ENCODE data around the gene DPRX. TPM values are rescaled to one million over a fixed set of nuclear protein-coding genes. Genes with fewer than 3 reads are reported as not detected.

The DPRX gene
- total RNA-seq, 2 experiments from 2014 or later: not detected

DNA sequence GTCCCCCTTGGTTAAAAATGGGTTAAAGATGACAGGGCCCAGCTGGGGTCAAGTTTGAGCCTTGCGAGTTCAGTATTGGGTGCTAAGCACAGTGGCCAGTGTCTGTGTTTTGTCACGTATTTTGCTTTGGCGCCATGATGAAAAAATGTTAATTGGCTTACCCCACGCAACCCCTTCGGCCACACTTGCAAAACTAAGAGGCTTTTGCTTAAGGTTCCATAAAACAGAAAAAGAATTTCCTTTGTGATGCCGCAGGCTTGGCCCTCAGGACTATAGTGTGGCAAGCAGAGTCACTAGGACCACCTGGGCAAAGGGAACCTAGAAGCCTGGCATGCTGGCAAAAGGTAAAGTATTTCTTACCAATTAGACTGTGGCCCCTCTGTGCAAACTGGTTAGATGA, 20.7 kb downstream of the DPRX start:
- ATAC-seq (no peak), DNase-seq (no peak)
- POLR2A ChIA-PET: no interaction called here
- Mint-ChIP-seq H3K36me3 (ENCODE audit: low read depth) (peaks cover 2% of the 10 kb centered on the region), H3K27me3 (no peaks in the 10 kb centered on the region), H3K27ac (no peak overlapping the region), H3K4me1 (ENCODE audit: low read depth) (no peaks in the 10 kb centered on the region), H3K4me3 (no peak overlapping the region), H3K9me3 (peaks cover 19% of the 10 kb centered on the region)
- intact Hi-C loops (cut with micrococcal nuclease): no loop called here
- CTCF ChIA-PET: no interaction called here
- TF ChIP-seq, protein P1, sequence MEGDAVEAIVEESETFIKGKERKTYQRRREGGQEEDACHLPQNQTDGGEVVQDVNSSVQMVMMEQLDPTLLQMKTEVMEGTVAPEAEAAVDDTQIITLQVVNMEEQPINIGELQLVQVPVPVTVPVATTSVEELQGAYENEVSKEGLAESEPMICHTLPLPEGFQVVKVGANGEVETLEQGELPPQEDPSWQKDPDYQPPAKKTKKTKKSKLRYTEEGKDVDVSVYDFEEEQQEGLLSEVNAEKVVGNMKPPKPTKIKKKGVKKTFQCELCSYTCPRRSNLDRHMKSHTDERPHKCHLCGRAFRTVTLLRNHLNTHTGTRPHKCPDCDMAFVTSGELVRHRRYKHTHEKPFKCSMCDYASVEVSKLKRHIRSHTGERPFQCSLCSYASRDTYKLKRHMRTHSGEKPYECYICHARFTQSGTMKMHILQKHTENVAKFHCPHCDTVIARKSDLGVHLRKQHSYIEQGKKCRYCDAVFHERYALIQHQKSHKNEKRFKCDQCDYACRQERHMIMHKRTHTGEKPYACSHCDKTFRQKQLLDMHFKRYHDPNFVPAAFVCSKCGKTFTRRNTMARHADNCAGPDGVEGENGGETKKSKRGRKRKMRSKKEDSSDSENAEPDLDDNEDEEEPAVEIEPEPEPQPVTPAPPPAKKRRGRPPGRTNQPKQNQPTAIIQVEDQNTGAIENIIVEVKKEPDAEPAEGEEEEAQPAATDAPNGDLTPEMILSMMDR (IDR thresholded peaks at IDR 0.05): no peak

DNA sequence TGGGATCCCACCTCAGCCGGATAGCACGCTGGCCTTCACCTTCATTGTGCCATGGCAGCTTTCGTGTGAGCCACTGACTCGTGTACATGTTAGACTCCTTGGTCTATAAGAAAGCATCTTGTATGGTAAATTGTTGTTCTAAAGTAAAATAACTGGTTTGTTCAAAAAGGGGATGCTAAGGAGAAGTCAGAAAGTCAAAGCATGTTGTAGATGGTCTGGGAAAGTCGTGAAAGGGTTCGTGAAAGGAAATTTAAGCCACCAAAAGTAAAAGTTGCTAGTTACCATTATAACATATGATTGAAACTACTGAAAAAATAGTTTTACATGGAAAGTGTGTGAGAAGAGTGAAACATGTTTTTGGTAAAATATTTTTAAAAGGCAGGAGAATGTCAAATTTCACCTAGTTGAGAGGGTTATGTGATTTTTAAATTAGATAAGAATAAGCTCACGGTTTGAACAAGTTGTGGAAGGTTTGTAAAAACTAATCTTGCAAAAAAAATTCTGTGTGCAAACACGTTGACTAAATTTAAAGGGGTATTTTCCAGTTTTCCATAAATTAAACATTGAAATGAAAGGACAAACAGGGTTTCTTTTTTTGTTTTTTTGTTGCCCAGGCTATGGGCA, 23.4 kb downstream of the DPRX start:
- intact Hi-C loops (cut with micrococcal nuclease): no loop called here
- ChIA-PET CTCF (no interaction called here), POLR2A (no interaction called here)
- no peaks in the 10 kb centered on the region for H3K4me1 Mint-ChIP-seq (ENCODE audit: low read depth)
- H3K4me3 Mint-ChIP-seq: no peak overlapping the region
- H3K27me3 Mint-ChIP-seq: no peaks in the 10 kb centered on the region
- no peak overlapping the region for H3K27ac Mint-ChIP-seq
- peaks cover 12% of the 10 kb centered on the region for H3K9me3 Mint-ChIP-seq
- DNase-seq: no peak
- H3K36me3 Mint-ChIP-seq (ENCODE audit: low read depth): peaks cover 2% of the 10 kb centered on the region
- ATAC-seq: no peak
- TF ChIP-seq, protein P1 (IDR thresholded peaks at IDR 0.05): no peak

DNA sequence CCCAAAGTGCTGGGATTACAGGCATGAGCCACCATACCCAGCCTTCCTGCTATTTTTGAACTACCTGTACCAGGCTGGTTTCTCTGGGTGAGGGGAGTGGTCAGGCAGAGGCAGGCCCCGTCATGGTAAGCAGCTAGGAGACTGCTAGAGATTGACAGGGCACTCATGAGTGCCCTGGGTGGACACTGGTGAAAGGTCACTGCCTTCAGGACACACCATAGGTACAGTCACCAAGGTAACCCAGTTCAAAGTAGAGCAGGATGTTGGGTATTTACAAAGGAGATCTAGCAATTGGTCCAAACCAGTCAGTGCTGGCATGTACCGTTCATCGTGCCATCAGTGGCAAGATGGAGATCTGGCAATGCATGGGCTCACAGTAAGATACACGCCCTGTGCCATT, 25.5 kb downstream of the DPRX start:
- Mint-ChIP-seq H3K36me3 (ENCODE audit: low read depth) (peaks cover 2% of the 10 kb centered on the region), H3K27ac (no peak overlapping the region), H3K27me3 (no peaks in the 10 kb centered on the region), H3K9me3 (peaks cover 9% of the 10 kb centered on the region), H3K4me3 (no peak overlapping the region), H3K4me1 (ENCODE audit: low read depth) (no peaks in the 10 kb centered on the region)
- ChIA-PET CTCF (no interaction called here), POLR2A (no interaction called here)
- TF ChIP-seq, protein P1 (IDR thresholded peaks at IDR 0.05): no peak
- ATAC-seq (no peak), DNase-seq (no peak)
- intact Hi-C loops (cut with micrococcal nuclease): no loop called here

DNA sequence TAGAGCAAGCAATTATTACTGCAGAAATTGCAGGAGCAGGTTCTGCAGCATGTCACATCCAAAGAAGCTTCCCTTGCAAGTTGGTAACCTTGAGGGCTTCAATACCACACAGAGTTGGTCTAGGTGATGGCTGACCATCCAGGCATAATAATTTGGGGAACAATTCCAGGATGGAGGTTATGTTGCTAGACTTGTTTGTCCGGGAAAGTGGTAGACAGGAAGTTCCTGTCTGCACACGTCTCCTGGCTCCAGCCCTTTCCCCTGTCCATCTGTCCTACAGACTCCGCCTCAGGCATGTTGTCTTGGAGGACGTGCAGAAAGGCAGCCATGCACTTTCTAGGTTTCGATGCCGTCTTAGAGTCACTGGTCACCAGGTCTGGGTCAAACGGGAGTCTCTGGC, 26.0 kb downstream of the DPRX start:
- Mint-ChIP-seq H3K27ac (no peak overlapping the region), H3K36me3 (ENCODE audit: low read depth) (peaks cover 2% of the 10 kb centered on the region)

DNA sequence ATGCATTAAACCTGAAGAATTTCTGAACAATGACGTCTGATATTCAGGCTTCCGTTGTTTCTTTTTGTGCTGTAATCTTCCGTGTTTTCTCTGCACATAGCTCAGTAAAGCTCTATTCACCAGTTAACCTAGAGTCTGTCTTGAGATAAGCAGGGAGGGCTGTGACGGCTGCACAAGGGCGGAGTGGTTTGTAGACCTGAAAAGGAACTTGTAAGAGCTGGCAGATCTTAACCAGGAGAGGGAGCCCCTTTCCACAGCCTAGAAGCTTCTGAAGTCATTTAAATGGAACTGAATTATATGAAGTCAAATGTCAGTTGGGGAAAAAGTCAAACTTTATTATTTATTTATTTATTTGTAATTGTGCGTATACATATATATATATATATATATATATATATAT, 27.5 kb downstream of the DPRX start:
- intact Hi-C loops (cut with micrococcal nuclease): no loop called here

More for the DNA sequence above, 26.0 kb downstream of the DPRX start:
- intact Hi-C loops (cut with micrococcal nuclease): no loop called here
- no peak for DNase-seq
- no peak for ATAC-seq
- CTCF ChIA-PET: no interaction called here
- Mint-ChIP-seq H3K4me3 (no peak overlapping the region), H3K4me1 (ENCODE audit: low read depth) (no peaks in the 10 kb centered on the region), H3K27me3 (no peaks in the 10 kb centered on the region), H3K9me3 (peaks cover 9% of the 10 kb centered on the region)
- TF ChIP-seq, protein P1 (IDR thresholded peaks at IDR 0.05): no peak
- POLR2A ChIA-PET: no interaction called here

More for the DNA sequence above, 27.5 kb downstream of the DPRX start:
- no peaks in the 10 kb centered on the region for H3K27me3 Mint-ChIP-seq
- ChIA-PET CTCF (interaction anchor here (0.6 to 1.5 kb wide), 2 partner anchors 134 to 1507 kb away, joined by 4 read pairs; partner anchors contain the start of gene DNAAF3), POLR2A (no interaction called here)
- no peak overlapping the region for H3K27ac Mint-ChIP-seq
- peaks cover 2% of the 10 kb centered on the region for H3K36me3 Mint-ChIP-seq (ENCODE audit: low read depth)
- H3K4me3 Mint-ChIP-seq: no peak overlapping the region
- H3K9me3 Mint-ChIP-seq: peaks cover 13% of the 10 kb centered on the region
- TF ChIP-seq, protein P1 (IDR thresholded peaks at IDR 0.05): no peak
- no peaks in the 10 kb centered on the region for H3K4me1 Mint-ChIP-seq (ENCODE audit: low read depth)
- DNase-seq (peak; percentile 22), ATAC-seq (no peak)

Data from activated CD8-positive, alpha-beta T cell treated with anti-CD3 and anti-CD28 coated beads for 36 hours (primary cell).